Colon (tissue), 2 donors: Measurements from ENCODE around the gene LUC7L3.

Experiments
- FAIRE-seq: peaks from 2 replicates; lab custom pipeline; 2012; peaks lifted over from hg19 to GRCh38; lab: Jason Lieb, UNC
- donor health status: control.
- donor health status: control.

LUC7L3 gene

DNA sequence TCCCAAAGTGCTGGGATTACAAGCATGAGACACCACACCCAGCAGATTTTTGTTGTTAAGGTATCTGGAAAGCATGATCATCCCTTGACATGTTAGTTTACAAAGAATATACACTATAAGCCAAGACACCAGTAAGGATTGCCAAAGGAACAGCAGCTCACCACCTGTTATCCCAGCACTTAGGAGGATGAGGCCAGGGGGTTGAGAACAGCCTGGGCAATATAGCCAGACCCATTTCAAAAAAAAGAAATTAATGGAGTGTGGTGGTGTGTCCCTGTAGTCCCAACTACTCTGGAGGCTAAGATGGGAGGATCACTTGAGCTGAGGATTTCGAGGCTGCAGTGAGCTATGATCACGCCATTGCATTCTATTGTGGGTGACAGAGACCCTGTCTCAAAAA, 42.8 kb downstream of the LUC7L3 start:
- FAIRE-seq = no peak

DNA sequence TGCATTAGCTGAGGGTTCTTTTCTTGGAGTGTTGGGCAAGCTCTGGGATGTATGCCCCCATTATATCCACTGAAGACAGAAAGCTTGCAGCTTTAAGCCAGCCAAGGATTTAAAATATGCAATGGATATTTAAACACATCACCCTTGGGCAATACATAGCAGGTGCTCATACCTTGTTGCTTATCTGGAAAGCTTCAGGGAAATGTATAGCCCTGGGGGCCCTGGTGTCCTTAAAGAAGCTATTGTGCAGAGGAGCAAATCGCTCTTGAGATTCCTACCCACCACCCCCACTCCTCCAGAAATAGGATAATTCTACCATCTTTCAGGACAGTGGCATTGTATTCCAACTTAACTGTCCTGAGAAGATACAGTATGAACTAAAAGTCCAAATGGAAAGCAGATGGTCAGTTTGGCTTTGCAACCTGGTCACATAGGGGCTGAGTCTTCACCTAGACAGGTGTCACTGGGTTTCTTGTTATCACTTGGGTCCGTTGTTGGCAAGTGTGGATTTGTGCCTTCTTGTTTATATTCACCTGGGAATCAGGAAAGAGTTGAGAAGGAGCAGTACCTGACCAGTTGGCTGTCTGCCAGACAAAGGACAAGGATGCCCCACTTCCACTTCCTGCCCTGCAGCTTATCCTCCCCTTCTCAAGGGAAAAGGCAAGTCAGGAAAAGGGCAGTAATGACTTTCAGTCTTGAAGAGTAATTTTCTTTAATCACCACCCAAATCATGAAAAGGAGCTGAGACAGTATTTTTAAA, 44.5 kb downstream of the LUC7L3 start:
- no peak for FAIRE-seq

DNA sequence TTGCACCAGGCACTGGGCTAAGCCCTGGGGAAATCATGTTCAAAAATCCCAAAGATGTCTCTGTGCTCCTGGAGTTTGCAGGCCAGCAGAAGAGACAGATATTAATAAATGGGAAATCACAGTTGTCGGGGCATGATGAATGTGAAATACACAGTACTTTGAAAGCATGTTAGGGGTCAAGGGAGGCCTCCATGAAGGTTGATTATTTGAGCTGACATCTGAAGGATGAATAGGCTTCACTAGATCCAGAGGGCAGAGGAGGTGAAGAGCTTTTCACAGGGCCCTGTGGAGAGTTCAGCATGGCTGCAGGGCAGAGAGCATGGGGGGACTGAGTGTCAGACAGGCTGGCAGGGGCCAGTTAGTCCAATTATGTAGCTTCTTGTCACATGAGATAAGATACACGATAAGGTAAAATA, 45.3 kb downstream of the LUC7L3 start:
- no peak for FAIRE-seq

DNA sequence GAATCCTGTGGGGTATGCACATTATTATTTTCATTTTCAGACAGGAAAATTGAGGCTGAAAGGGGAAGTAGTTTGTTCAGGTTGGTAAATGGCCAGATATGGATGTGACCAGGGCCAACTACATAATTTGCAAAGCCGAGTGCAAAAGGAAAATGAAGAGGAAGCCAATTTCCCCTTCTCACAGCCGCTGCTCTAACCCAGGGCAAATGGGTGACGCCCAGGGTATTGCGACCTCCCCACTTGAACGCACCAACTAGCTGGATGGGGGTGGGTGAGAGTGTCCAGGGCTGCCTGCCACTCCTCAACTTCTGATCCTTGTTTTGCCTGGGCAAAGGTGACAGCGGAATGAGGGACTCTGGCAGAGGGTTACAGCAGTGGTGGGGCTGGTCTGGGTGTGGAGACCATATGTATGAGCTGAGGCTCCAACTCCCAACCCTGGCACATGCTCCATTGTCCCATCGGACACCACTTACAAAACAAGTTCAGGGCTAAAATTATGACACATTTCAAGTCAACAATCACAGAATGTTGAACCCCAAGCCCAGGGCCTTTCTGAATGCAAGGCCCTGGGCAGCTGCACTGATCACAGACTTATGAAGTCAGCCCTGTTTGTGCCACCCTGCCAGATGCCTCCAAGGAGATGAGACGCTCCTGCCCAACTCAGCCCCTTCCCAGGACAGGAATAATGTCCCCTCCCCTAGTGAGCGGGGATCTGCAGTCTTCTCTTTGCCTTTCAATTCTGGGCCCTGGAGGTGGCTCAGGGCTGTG, 46.2 kb downstream of the LUC7L3 start:
- no peak for FAIRE-seq

DNA sequence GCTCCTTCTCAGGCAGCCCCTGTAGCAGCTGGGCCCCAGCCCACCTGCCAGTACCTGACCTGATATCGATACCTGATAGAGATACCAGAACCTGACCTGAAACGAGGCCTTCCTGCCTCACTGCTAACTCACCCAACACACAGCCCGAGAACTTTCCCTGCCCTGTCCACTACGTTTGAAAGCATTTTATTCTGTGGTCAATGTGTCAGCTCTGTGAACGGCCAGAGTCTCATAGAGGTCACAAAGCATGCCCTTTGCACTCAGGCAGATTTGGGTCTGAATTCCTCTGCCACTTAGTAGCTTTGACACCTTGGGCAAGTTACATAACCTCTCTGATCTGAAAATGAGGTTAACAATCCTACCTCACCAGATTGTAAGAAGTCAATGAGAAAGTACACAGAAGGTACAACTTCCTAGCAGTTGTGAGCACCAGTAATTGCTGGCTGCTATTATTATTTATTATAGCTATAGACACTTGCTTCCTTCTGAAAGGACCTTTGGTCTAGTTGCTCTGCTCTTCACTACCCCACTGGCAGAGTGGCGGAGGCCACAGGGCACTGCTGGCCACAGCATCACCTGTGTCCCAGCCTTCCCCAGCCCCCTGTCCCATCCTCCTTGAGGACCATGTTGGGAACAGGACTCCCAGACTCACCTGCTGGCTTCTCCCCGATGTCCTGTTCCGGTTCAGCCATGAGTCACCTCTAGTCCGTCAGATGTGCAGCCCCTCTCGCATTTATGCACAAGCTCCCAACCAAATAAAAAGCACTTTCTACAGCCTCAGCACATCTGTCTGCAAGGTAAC, 47.0 kb downstream of the LUC7L3 start:
- no peak for FAIRE-seq

DNA sequence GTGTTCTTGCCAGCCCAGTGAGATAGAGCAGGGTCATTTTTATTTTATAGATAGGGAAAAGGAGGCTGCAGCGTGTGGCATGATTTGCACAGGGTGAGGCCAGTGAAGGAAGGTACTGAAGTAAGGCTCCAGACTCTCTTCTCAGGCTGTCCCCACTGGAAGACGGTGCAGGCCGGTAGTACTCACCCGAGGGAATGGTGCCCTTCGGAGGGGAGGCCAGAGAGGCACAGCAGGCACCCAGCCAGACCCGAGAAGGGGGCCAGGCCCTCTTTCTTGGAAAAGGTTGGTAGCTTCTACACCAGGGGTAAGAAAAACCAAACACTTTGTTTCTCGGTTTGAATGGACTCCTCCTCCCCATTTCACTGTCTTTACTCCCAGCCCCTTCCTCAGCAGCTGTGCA, 47.6 kb downstream of the LUC7L3 start:
- no peak for FAIRE-seq

DNA sequence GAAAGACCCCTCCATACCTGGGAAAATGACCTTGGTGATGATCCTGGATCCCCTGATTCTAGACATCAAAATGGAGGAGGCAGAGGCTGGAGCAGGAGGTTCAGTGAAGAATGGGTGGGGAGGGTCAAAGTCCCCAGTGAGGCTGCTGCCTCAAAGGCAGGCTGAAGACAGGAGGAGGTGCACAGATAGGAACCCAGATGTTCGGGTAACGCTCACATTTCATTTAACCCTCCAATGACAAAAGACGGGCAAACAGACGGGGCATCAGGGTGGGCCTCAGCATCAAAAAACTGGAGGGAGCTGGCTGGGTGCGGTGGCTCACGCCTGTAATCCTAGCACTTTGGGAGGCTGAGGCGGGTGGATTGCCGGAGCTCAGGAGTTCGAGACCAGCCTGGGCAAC, 48.0 kb downstream of the LUC7L3 start, which contains the start of gene ANKRD40CL:
Gene ANKRD40CL (minus strand): TSS at position 73 of the 400 bp plus-strand sequence. CDS start 605 bp downstream, outside the sequence.
- no peak for FAIRE-seq

DNA sequence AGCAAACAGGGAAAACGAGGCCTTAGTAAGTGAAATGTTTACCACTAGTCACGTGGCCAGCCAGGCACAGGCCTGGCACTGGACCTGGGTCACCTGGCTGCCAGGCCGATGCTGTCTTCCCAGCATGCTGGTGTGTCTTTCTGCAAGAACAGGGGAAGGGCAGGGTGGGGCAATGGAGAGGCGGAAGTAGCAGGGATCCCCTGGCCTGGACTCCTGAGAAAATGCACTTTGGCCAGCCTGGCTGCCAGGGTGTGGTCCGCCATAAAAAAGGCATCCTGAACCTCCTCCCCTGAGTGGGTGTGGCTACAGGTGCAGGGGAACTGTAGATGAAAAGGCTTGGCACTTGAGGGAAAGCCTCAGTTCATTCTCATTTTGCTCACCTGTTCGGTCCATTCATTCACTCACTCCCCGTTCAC, 49.0 kb downstream of the LUC7L3 start:
- FAIRE-seq = no peak

DNA sequence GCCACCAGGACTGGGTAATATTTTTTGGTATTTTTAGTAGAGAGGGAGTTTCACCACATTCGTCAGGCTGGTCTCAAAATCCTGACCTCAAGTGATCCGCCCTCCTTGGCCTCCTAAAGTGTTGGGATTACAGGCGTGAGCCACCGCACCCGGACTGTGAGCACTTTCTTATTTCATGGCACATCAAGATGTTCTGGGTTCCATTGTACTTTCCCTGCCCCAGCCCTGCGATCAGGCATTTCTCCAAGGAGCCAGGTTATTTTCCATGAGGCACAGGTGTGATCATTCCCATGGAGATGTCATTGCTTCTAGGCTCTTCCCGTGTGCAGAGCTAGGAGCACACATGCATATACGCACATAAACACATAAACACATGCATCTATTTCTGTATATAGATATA, 50.5 kb downstream of the LUC7L3 start:
- no peak for FAIRE-seq

DNA sequence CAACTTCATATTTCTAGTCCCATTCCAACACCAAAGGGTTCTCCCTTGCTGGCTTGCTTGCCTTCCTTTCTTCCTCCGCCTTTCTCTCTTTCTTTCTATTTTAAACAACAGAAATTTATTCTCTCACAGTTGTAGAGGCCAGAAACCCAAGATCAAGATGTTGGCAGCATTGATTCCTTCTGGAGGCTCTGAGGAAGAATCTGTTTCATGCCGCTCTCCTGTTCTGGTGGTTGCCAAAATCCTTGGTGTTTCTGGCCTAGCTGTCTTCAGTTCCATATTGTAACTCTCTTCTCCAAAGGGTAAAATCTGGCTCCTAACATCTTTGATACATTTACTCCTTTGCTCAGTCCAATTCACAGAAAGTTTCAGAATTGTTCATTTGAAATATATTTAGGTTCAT, 50.9 kb downstream of the LUC7L3 start:
- no peak for FAIRE-seq

DNA sequence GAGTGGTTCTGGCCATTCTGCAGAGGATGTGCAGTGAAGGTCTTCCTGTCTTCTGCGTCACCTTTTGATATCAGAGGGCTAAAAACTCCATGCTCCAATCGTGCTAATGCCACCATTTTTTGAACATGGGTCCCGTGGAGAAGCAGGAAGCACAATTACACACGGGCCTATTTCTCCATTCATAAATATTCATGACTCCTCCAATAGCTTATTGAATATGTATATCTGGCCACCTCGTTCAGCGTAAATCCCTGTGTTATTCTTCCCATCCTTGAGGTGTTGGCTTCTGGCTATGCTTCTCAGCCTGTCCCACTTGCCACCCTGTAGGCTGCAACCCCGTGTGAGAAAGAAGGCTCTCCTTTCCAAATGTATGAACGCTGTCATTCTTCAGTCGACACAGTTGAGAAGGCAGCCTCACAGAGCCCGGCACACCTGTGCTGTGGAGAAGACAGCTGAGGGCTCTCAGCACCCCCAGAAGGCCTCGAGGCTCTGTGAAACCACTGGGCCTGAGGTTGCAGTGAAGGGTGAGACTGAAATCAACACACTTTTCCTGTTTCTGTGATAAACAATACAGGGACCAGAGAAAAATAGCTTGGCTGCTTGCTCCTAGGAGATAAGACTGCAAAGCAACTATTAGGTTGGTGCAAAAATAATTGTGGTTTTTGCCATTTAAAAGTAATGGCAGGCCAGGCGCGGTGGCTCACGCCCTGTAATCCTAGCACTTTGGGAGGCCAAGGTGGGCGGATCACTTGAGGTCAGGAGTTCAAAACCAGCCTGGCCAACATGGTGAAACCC, 52.8 kb downstream of the LUC7L3 start:
- no peak for FAIRE-seq

DNA sequence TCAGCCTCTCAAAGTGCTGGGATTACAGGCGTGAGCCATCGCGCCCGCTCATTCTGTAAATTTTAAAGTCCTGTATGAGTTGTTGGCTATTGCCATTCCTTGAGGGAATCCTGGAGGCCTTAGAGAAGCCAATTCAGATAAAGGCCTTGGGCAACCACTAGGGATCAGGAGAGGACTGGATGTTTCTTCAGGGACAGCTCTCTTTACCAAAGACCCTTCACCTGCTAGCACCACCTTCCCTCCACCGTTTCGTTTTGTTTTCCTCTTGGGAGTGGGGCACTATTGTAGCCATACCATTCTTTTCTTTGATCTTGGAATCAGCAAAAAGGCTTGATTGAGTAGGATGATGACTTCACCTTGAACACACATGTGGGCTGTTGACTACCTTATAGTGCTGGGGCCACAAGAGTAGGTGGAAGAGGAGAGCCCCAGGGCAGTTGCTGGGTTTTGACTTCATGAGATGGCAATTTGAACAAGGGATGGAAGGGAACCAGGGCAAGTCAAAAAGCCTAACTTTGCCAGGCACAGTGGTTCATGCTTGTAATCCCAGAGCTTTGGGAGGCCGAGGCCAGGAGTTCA, 54.9 kb downstream of the LUC7L3 start:
- FAIRE-seq = no peak

DNA sequence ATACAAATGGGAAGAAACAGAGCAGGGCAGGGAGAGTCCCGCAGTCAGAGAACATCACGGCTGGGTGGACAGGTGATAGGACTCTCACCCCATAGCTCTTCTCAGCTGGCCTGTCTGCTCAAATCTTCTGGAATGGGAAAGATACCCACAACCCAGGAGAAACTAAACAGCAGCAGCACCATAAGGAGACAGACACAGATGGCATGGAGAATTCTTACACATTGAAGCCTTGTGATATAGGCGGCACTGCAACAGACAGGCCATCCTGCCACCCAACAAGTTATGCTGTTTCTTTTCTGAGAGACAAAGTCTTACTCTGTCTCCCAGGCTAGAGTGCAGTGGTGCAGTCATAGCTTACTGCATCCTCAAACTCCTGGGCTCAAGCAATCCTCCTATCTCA, 56.5 kb downstream of the LUC7L3 start:
- FAIRE-seq = no peak

DNA sequence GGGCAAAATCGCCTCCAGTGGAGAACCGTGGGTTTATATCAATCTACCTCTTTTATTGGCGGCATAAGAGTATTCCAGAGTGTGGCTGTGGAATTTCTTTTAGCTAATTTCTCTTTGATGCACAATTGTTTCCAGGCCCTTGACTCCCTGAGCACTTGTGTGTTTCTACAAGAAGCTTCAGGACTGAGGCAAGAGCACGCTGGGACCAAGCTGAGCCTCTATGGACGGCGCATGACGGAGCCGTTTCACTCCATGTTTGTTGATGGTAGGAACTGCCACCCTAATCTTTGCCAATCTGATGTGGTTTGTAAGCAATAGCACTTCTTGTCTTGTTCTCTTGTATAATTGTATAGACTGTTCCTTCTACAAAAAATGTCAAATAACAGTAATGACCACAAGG, 59.1 kb downstream of the LUC7L3 start:
- no peak for FAIRE-seq

DNA sequence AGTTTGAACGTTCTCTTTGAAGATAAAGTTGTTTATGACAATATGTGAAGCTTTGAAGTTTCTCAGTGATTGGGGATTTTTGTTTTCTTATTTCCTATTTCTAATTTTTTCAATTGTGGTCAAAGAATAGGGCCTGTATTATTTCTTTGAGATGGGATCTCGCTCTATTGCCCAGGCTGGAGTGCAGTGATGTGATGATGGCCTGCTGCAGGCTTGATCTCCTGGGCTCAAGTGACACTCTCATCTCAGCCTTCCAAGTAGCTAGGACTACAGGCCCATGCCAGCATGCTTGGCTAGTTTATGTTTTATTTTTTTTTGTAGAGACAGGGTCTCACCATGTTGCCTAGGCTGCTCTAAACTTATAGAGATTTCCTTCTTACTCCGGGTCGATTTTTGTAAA, 59.6 kb downstream of the LUC7L3 start:
- no peak for FAIRE-seq

DNA sequence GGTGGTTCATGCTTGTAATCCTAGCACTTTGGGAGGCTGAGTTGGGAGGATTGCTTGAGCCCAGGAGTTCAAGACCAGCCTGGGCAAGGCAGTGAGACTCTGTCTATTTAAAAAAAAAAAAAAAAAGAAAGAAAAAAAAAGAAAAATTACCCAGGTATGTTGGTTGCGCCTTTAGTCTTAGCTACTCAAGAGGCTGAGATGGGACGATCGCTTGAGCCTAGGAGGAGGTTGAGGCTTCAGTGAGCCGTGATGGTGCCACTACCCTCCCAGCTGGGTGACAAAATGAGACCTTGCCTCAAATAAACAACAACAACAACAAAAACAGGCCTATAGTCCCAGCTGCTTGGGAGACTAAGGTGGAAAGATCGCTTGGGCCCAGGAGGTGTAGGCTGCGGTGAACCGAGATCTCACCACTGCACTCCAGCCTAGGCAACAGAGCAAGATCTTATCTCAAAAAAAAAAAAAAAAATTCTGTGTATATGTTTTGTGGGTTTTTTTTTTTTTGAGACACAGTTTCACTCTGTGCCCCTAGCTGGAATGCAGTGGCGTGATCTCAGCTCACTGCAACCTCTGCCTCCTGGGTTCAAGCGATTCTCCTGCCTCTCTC, 60.4 kb downstream of the LUC7L3 start:
- FAIRE-seq = no peak

DNA sequence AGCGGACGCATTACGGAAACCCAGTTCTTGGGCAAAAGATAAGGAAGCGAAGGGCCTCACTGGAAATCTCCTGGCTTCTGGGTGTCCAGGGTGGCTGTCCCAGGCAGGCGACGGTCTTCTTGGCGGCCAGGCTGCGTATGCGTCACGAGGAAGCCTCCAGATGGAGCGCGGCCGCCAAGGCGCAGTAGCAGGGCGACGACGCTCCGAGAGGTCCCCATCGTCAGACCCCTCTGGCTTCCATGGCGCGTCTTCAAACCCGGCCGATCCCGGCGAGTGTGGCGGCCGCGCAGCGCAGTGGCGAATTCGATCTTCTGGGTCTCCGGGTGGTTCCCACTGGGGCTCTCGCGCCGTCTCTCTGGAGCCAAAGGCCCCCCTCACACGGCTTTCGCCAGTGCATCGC, 61.8 kb downstream of the LUC7L3 start:
- FAIRE-seq = no peak

DNA sequence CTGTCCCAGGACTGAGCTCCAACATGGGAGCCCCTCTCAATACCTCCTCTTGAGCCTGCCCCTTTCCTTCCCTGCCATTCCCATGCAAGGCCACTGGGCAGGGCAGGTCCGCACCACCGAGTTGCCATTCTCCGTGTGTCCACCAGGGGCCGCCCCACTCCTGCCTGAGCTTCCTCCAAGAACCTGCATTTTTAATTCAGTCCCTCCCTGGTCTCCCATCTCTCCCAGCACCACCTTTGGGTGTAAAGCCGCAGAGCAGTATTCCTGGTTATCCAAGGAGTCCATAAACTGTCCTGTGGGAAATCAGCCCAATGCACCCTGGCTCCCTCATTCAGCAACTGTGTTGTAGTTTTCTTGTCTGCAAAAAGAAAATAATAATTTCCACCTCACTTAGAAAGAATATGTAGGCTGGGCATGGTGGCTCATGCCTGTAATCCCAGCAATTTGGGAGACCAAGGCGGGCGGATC, 63.8 kb downstream of the LUC7L3 start:
- no peak for FAIRE-seq

DNA sequence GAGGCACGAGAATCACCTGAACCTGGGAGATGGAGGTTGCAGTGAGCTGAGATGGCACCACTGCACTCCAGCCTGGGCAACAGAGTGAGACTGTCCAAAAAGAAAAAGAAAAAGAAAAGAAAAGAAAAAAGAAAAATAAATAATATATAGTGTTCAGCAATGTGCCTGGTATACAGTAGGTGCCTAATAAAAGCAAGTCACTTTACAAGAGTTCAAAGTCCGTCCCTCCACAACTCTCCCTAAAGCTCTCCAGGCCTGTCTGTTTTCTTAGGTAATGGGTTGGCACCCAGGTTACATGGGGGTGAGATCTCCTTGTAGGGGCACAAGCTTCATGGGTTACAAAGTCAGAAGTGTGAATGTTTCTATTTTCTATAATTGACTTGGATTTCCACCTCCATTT, 64.5 kb downstream of the LUC7L3 start:
- FAIRE-seq = no peak

DNA sequence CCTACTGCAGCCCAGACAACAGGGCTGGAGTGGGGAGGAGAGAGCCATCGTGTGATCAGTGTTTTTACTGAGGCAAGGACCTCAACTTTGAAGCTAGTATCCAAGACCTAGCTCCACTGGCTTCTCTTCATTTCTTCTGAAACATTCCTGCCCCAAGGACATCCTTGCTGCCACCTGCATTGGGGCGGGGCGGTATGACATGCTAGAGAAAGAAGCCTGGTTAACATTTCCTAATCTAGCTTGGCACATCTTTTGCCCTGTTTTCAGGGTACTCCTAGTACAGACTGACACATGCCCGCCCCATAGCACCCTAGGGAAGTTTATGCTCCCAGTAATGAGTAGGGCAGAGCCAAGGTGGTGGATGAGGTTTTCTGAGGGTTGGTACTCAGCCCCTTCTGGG, 65.7 kb downstream of the LUC7L3 start:
- no peak for FAIRE-seq

DNA sequence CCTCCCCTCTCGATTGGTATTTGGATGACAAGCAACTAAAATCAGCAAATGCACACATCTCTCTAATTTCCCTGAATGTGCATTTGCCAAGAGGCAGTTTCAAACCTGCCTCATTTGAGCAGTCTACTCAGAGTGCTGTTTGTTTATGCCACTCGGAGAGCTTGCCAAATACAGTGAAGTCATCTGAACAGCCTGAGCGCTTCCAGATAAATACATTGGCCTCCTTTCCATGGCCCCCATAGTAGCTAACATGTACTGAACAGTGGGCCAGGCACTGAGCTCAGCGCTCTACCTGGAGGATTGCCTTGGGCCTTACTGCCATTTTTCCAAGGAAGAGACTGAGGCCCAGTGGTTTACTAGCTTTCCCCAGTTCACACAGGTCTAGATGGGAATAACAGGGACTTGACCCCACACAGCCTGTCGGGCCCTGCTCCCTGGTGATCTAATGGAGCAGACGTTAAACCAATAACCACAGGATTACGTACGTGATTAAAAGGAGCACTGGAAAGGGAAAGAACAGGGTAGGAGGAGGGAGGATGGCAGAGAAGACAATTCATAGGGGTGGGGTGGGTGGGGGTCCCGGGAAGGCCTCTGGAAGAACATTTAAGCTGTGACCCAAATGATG, 66.7 kb downstream of the LUC7L3 start:
- FAIRE-seq = no peak
